ENCODE data around the gene NLRC5.

DNA sequence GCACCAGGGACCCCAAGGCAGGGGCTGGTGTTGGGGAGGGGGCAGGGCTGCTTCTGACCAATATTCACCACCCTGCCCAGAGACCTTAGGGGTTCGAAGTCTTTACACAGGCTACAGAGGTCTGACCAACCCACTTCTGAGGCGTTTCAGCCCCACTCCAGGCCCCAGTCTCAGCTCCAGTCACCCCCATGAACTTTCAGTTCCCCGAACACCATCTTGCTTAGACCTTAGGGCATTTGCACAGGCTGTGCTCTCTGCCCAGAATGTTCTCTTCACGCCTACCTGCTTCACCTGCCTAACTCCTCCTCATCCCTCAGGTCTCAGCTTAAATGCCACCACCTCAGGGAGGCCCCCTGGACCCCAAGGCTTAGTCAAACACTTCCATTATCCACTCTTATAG lies 77.3 kb downstream of the NLRC5 start:
- TF ChIP-seq, protein P1, sequence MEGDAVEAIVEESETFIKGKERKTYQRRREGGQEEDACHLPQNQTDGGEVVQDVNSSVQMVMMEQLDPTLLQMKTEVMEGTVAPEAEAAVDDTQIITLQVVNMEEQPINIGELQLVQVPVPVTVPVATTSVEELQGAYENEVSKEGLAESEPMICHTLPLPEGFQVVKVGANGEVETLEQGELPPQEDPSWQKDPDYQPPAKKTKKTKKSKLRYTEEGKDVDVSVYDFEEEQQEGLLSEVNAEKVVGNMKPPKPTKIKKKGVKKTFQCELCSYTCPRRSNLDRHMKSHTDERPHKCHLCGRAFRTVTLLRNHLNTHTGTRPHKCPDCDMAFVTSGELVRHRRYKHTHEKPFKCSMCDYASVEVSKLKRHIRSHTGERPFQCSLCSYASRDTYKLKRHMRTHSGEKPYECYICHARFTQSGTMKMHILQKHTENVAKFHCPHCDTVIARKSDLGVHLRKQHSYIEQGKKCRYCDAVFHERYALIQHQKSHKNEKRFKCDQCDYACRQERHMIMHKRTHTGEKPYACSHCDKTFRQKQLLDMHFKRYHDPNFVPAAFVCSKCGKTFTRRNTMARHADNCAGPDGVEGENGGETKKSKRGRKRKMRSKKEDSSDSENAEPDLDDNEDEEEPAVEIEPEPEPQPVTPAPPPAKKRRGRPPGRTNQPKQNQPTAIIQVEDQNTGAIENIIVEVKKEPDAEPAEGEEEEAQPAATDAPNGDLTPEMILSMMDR (IDR thresholded peaks at IDR 0.05) = no peak
- TF ChIP-seq POLR2A (IDR thresholded peaks at IDR 0.05) = no peak

Data from lower leg skin (tissue), 3 donors.